GM18511 (cell line): Measurements from ENCODE around the gene ABHD1.
"Not testable (repeated sequence)": the region's sequence is repeated elsewhere in the genome, so short reads cannot be mapped to it uniquely, and the experiment has no call there.

Experiments
- ATAC-seq: cut with Tn5 transposase; IDR thresholded peaks from one replicate; pipeline ENCODE4 v1.9.1; 2021; ENCODE audit warnings: mild to moderate bottlenecking, moderate library complexity; ENCODE audit not compliant: unreplicated experiment

The ABHD1 gene

GRCh38 chr2:27123302-27124150 is at the start of gene ABHD1:
ABHD1 (plus strand) TSS chr2:27123815; CDS start chr2:27123949, 134 bp downstream.
- ATAC-seq = peak; percentile 54

GRCh38 chr2:27074738-27075565 is 48.7 kb upstream of the ABHD1 start:
- no peak for ATAC-seq

- ATAC-seq = not testable (repeated sequence)
These were observed 48.1 kb upstream of the ABHD1 start for GRCh38 chr2:27075566-27075871.

GRCh38 chr2:27076323-27076722 is 47.3 kb upstream of the ABHD1 start:
- no peak for ATAC-seq

GRCh38 chr2:27077231-27077630 is 46.4 kb upstream of the ABHD1 start:
- ATAC-seq = no peak

GRCh38 chr2:27078267-27079194 is 45.1 kb upstream of the ABHD1 start, which contains the start of gene EMILIN1:
EMILIN1 (plus strand) TSS chr2:27078615; CDS start chr2:27079066, 451 bp downstream.
- no peak for ATAC-seq

- ATAC-seq = no peak
These were observed 44.1 kb upstream of the ABHD1 start for GRCh38 chr2:27079233-27080139.

GRCh38 chr2:27080140-27080469 is 43.5 kb upstream of the ABHD1 start:
- ATAC-seq = no peak

DNA sequence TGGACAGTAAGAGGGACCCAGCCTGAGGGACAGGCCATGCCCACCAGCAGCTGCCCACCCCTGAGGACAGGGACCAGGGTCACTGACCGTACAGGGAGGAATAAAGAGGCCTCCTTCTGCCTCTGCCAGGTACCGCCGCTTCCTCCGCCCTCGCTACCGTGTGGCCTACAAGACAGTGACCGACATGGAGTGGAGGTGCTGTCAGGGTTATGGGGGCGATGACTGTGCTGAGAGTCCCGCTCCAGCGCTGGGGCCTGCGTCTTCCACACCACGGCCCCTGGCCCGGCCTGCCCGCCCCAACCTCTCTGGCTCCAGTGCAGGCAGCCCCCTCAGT is 43.0 kb upstream of the ABHD1 start:
- ATAC-seq = no peak

GRCh38 chr2:27081984-27082772 is 41.4 kb upstream of the ABHD1 start:
- ATAC-seq = no peak

GRCh38 chr2:27082773-27083409 is 40.7 kb upstream of the ABHD1 start:
- ATAC-seq = no peak

DNA sequence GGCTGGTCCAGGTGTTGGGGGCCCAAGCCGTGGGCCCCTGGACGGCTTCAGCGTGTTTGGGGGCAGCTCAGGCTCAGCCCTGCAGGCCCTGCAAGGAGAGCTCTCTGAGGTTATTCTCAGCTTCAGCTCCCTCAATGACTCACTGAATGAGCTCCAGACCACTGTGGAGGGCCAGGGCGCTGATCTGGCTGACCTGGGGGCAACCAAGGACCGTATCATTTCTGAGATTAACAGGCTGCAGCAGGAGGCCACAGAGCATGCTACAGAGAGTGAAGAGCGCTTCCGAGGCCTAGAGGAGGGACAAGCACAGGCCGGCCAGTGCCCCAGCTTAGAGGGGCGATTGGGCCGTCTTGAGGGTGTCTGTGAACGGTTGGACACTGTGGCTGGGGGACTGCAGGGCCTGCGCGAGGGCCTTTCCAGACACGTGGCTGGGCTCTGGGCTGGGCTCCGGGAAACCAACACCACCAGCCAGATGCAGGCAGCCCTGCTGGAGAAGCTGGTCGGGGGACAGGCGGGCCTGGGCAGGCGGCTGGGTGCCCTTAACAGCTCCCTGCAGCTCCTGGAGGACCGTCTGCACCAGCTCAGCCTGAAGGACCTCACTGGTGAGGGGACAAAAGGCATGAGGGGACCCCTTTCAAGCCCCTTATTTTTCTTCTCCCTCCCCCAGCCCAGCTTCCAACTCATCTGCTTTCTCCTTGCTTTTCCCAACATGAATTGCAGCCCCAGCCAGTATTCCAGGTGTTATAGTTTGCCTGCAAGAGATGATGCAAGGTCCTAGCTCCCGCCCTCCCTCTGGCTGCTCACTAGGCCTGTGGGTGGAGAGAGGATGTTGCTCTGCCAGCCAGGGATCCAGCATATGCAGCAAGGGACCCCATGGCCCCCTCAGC is 40.0 kb upstream of the ABHD1 start:
- no peak for ATAC-seq

DNA sequence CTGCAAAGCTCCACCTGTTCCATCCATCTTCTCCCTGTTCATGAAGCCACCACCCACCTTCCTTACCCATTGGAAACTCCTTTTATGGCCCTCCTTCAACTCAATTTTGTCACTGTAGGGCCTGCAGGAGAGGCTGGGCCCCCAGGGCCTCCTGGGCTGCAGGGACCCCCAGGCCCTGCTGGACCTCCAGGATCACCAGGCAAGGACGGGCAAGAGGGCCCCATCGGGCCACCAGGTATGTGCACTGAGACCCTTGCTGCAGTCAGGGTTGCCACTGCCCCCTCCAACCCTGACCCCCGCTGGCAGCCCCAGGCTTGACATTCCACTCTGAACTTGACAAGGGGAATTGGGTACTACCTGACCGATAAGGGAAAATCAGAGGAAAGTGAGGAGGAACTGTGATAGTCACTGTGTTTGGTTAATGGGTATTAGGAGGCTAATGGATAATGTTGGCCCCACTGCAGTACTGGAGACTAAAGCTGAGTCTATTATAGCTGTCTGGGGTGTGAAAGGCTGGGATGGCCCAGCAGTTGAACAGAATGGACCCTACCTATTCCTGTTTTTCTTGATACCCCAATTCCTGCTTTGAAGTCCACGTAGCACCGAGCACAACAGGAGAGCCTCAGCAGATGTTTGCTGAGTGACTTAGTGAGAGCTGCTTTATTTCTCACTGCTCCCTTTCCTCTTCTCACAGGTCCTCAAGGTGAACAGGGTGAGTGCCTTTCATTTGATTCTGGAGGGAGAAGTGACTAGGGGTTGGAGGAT is 39.1 kb upstream of the ABHD1 start:
- ATAC-seq = no peak

DNA sequence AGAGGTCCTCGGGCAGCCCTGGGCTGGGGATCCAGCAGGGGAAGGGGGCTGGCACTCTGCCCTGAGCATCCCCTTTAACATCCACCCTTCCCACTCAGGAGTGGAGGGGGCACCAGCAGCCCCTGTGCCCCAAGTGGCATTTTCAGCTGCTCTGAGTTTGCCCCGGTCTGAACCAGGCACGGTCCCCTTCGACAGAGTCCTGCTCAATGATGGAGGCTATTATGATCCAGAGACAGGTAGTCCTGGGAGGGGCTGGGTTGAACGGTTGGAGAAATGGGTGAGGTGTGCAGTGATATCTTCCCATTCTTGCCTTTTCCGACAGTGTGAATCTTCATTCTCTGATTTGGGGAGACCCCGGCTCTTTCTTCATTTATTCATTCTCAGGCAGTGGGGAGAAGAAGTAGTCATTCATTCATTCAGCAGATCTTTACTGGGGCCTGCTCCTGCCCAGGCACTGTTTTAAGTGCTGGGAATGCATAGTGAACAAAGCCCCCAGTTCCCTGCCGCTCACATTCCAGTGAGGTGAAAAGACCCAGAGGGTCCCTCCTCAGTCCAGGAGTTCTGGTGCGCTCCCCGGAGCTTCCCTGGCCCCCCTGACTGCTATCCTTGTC is 38.4 kb upstream of the ABHD1 start:
- ATAC-seq = no peak

DNA sequence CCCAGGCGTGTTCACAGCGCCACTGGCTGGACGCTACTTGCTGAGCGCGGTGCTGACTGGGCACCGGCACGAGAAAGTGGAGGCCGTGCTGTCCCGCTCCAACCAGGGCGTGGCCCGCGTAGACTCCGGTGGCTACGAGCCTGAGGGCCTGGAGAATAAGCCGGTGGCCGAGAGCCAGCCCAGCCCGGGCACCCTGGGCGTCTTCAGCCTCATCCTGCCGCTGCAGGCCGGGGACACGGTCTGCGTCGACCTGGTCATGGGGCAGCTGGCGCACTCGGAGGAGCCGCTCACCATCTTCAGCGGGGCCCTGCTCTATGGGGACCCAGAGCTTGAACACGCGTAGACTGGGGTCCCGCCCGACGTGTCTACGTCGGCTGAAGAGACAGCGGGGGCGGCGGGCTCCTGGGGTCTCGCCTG is 37.9 kb upstream of the ABHD1 start:
- peak; percentile 14 for ATAC-seq

DNA sequence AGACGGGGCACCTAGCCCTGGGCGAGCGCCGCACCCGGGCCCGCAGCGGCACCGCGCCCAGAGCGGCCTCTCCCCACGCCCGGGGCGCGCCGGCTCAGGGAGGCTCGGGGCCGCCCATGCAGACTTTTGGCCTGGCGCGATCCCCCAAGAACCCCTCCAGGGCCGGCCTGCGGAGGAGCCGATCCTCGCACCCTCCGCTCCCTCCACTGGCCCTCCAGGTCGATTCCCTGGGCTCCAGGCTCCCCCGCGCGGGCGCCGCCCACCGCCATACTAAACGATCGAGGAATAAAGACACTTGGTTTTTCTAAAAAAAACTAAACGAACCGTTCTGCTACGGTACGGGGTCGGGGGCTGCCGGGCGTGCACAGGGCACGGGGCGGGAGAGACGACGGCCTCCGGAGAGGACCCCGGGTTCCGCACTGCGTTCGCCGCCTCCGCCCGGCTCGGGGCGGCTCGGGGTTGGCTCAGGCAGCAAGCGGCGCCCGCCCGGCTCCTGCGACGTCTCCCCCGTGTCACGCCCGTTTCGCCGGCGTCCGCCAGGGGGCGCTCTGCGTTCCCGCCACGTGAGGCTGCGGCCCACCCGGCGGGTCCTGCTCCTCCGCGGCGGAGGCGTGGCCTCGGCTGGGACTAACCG is 37.4 kb upstream of the ABHD1 start:
- peak; percentile 81 for ATAC-seq
